ENCODE measurements around the gene GNG12. TPM values are rescaled to one million over a fixed set of nuclear protein-coding genes. Genes with fewer than 3 reads are reported as not detected.

The GNG12 gene
- total RNA-seq, 1 experiment from 2014 or later, result 66.1 TPM

GRCh38 chr1:67839826-67840225 lies 6.6 kb upstream of the GNG12 start:
- no peaks in the 10 kb centered on the region for H4K20me1 ChIP-seq (ENCODE audit: low read length)
- ATAC-seq (no peak), DNase-seq (no peak)
- POLR2A ChIA-PET (ENCODE audit: unreplicated experiment), result no interaction called here
- CTCF ChIA-PET, result no interaction called here
- no peaks in the 10 kb centered on the region for H3K36me3 ChIP-seq (ENCODE audit: low read depth, low read length)
- H3K27me3 ChIP-seq (ENCODE audit: low read length), result no peaks in the 10 kb centered on the region
- H3K9me3 ChIP-seq (ENCODE audit: low read length), result no peaks in the 10 kb centered on the region
- H3K79me2 ChIP-seq (ENCODE audit: low read length), result no peaks in the 10 kb centered on the region
- H3K9ac ChIP-seq (ENCODE audit: low read length), result no peak overlapping the region
- H2AFZ ChIP-seq (ENCODE audit: low read length), result no peak overlapping the region
- no peaks in the 10 kb centered on the region for H3F3A ChIP-seq (ENCODE audit: low read length, unreplicated experiment)
- no peaks in the 10 kb centered on the region for H3K9me2 ChIP-seq (replicated peaks; ENCODE audit: low read length)
- no peak for TF ChIP-seq CTCF (conservative IDR thresholded peaks at IDR 0.05; ENCODE audit: low read depth, low read length)
- TF ChIP-seq EZH2phosphoT487 (IDR thresholded peaks at IDR 0.05; ENCODE audit: borderline replicate concordance, low read length), result no peak
- no peak for TF ChIP-seq EZH2 (IDR thresholded peaks at IDR 0.05; ENCODE audit: low read length, unreplicated experiment)
- no TSS peak for BruUV-seq (replicated peaks)
- H3K4me3 ChIP-seq (ENCODE audit: low read length), result no peak overlapping the region
- no peak overlapping the region for H3K4me2 ChIP-seq (ENCODE audit: low read length)
- H3K4me1 ChIP-seq (ENCODE audit: insufficient read depth, low read length), result peaks cover 28% of the 10 kb centered on the region
- intact Hi-C loops (cut with micrococcal nuclease), result no loop called here
- no peak overlapping the region for H3K27ac ChIP-seq (ENCODE audit: low read length)

GRCh38 chr1:67838180-67838910 lies 5.1 kb upstream of the GNG12 start:
- intact Hi-C loops (cut with micrococcal nuclease), result no loop called here
- H3K4me1 ChIP-seq (ENCODE audit: insufficient read depth, low read length), result peaks cover 34% of the 10 kb centered on the region
- H2AFZ ChIP-seq (ENCODE audit: low read length), result no peak overlapping the region
- H3K9ac ChIP-seq (ENCODE audit: low read length), result no peak overlapping the region
- POLR2A ChIA-PET (ENCODE audit: unreplicated experiment), result no interaction called here
- no peaks in the 10 kb centered on the region for H4K20me1 ChIP-seq (ENCODE audit: low read length)
- CTCF ChIA-PET, result no interaction called here
- no peak for DNase-seq
- no peaks in the 10 kb centered on the region for H3K79me2 ChIP-seq (ENCODE audit: low read length)
- ATAC-seq, result no peak
- H3F3A ChIP-seq (ENCODE audit: low read length, unreplicated experiment), result no peaks in the 10 kb centered on the region
- H3K9me2 ChIP-seq (replicated peaks; ENCODE audit: low read length), result no peaks in the 10 kb centered on the region
- TF ChIP-seq EZH2 (IDR thresholded peaks at IDR 0.05; ENCODE audit: low read length, unreplicated experiment) (no peak), EZH2phosphoT487 (IDR thresholded peaks at IDR 0.05; ENCODE audit: borderline replicate concordance, low read length) (no peak), CTCF (conservative IDR thresholded peaks at IDR 0.05; ENCODE audit: low read depth, low read length) (no peak)
- no peak overlapping the region for H3K4me2 ChIP-seq (ENCODE audit: low read length)
- H3K27me3 ChIP-seq (ENCODE audit: low read length), result no peaks in the 10 kb centered on the region
- H3K9me3 ChIP-seq (ENCODE audit: low read length), result no peaks in the 10 kb centered on the region
- no peaks in the 10 kb centered on the region for H3K36me3 ChIP-seq (ENCODE audit: low read depth, low read length)
- no peak overlapping the region for H3K4me3 ChIP-seq (ENCODE audit: low read length)
- no TSS peak for BruUV-seq (replicated peaks)
- no peak overlapping the region for H3K27ac ChIP-seq (ENCODE audit: low read length)

DNA sequence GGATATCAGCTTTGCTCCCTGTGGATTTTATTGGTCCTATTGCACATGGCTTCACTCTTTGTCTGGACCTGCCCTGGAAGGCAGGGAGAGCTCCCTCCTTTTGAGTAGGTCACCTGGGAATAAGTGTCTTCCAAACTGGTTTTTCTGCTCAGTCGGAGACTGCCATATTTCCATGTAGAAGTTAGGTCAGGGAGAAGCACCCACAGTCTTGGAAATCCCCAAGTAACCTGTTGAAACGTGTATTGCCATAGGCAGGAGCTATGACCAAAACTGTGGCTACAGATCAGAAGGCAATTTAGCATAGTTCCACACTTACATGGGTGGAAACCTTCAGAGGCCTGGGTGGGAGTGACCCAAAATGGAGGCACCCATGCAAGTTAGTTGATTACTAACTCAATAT lies 3.5 kb upstream of the GNG12 start:
- Histone ChIP-seq H3K9me3 (ENCODE audit: low read length) (no peaks in the 10 kb centered on the region), H3K4me2 (ENCODE audit: low read length) (no peak overlapping the region), H3K4me3 (ENCODE audit: low read length) (no peak overlapping the region), H3K27ac (ENCODE audit: low read length) (no peak overlapping the region), H3K9me2 (replicated peaks; ENCODE audit: low read length) (no peaks in the 10 kb centered on the region), H2AFZ (ENCODE audit: low read length) (no peak overlapping the region), H3K4me1 (ENCODE audit: insufficient read depth, low read length) (peaks cover 30% of the 10 kb centered on the region), H3K9ac (ENCODE audit: low read length) (no peak overlapping the region), H4K20me1 (ENCODE audit: low read length) (no peaks in the 10 kb centered on the region), H3K36me3 (ENCODE audit: low read depth, low read length) (no peaks in the 10 kb centered on the region), H3K79me2 (ENCODE audit: low read length) (peaks cover 11% of the 10 kb centered on the region), H3F3A (ENCODE audit: low read length, unreplicated experiment) (no peaks in the 10 kb centered on the region), H3K27me3 (ENCODE audit: low read length) (no peaks in the 10 kb centered on the region)
- DNase-seq, result no peak
- CTCF ChIA-PET, result interaction anchor here (0.6 kb wide), 1 partner anchor 77 kb away, joined by 3 read pairs; no protein-coding TSS in a partner anchor
- POLR2A ChIA-PET (ENCODE audit: unreplicated experiment), result no interaction called here
- intact Hi-C loops (cut with micrococcal nuclease), result no loop called here
- no TSS peak for BruUV-seq (replicated peaks)
- no peak for ATAC-seq
- TF ChIP-seq CTCF (conservative IDR thresholded peaks at IDR 0.05; ENCODE audit: low read depth, low read length) (no peak), EZH2 (IDR thresholded peaks at IDR 0.05; ENCODE audit: low read length, unreplicated experiment) (no peak), EZH2phosphoT487 (IDR thresholded peaks at IDR 0.05; ENCODE audit: borderline replicate concordance, low read length) (no peak)
